IMR-90 (cell line): ENCODE measurements around the gene ROBO1. TPM values are rescaled to one million over a fixed set of nuclear protein-coding genes. Genes with fewer than 3 reads are reported as not detected.

ENCODE experiments used
- ATAC-seq: fragments of 200-7000 bp; cut with Tn5 transposase; 2 replicates; pipeline ENCODE4 v1.9.1; 2020; ENCODE audit warnings: low read depth, mild to moderate bottlenecking, moderate library complexity
- BruUV-seq: library from RNA; stranded (reverse); fragments of 400-500 nt; replicated peaks from 2 replicates; lab custom pipeline; 2021; lab: Mats Ljungman, UMichigan
- CTCF ChIA-PET: fragments of 300-600 bp; formaldehyde crosslinking; extraction: SDS; loops from one replicate; lab custom pipeline; 2021; ENCODE audit warnings: antibody characterized with exemption; lab: Yijun Ruan, JAX
- POLR2A ChIA-PET: fragments of 300-600 bp; sonication (Branson Sonifier 250); formaldehyde crosslinking; loops from one replicate; lab custom pipeline; 2022; ENCODE audit warnings: antibody characterized with exemption; ENCODE audit not compliant: unreplicated experiment; lab: Charles Lee
- DNase-seq: peaks from one replicate; pipeline ENCODE4 v3.0.0; 2013
- H2AFZ ChIP-seq: replicated peaks from 2 replicates; pipeline ENCODE3; 2013; ENCODE audit warnings: low read length, mild to moderate bottlenecking; ENCODE audit not compliant: poor library complexity
- H2AK5ac ChIP-seq: 2 replicates; pipeline ENCODE4 v1.6.1; 2013; ENCODE audit warnings: low read depth, low read length, inconsistent platforms
- H2AK9ac ChIP-seq: replicated peaks from 2 replicates; pipeline ENCODE3; 2013; ENCODE audit warnings: mild to moderate bottlenecking, low read depth, low read length, moderate library complexity; ENCODE audit not compliant: poor library complexity
- H2BK120ac ChIP-seq: 2 replicates; pipeline ENCODE4 v1.6.1; 2013; ENCODE audit warnings: low read depth, low read length, inconsistent platforms
- H2BK15ac ChIP-seq: 3 replicates; pipeline ENCODE4 v1.6.1; 2013; ENCODE audit warnings: low read depth, low read length, inconsistent platforms
- H2BK20ac ChIP-seq: 2 replicates; pipeline ENCODE4 v1.6.1; 2013; ENCODE audit warnings: low read depth, mild to moderate bottlenecking, inconsistent platforms, low read length, moderate library complexity
- H2BK5ac ChIP-seq: 2 replicates; pipeline ENCODE4 v1.6.1; 2013; ENCODE audit warnings: mild to moderate bottlenecking, low read depth, low read length, inconsistent platforms; ENCODE audit not compliant: poor library complexity, severe bottlenecking
- H3K14ac ChIP-seq: replicated peaks from 2 replicates; pipeline ENCODE4 v1.6.1; 2013; ENCODE audit warnings: low read depth, low read length, inconsistent platforms
- H3K18ac ChIP-seq: 2 replicates; pipeline ENCODE4 v1.6.1; 2013; ENCODE audit warnings: low read depth, low read length, control low read depth
- H3K23ac ChIP-seq: 2 replicates; pipeline ENCODE4 v1.6.1; 2013; ENCODE audit warnings: low read depth, low read length, inconsistent platforms
- H3K27ac ChIP-seq: 2 replicates; pipeline ENCODE4 v1.5.1; 2013; ENCODE audit warnings: mild to moderate bottlenecking, control low read depth, low read length; ENCODE audit not compliant: insufficient read depth
- H3K27me3 ChIP-seq: 2 replicates; pipeline ENCODE4 v1.6.1; 2013; ENCODE audit warnings: low read length; ENCODE audit not compliant: control insufficient read depth, insufficient read depth
- H3K36me3 ChIP-seq: 2 replicates; pipeline ENCODE4 v1.6.1; 2013; ENCODE audit warnings: low read length, mixed read lengths; ENCODE audit not compliant: control insufficient read depth, insufficient read depth
- H3K4ac ChIP-seq: 2 replicates; pipeline ENCODE4 v1.6.1; 2013; ENCODE audit warnings: low read depth, low read length, inconsistent platforms
- H3K4me1 ChIP-seq: 2 replicates; pipeline ENCODE4 v1.6.1; 2013; ENCODE audit warnings: low read length, mixed read lengths; ENCODE audit not compliant: control insufficient read depth, insufficient read depth
- H3K4me2 ChIP-seq: 2 replicates; pipeline ENCODE4 v1.6.1; 2013; ENCODE audit warnings: low read depth, mild to moderate bottlenecking, control low read depth, low read length, moderate library complexity
- H3K4me3 ChIP-seq: 2 replicates; pipeline ENCODE4 v1.5.1; 2013; ENCODE audit warnings: low read depth, mild to moderate bottlenecking, control low read depth, low read length, moderate library complexity; ENCODE audit not compliant: insufficient read depth
- H3K56ac ChIP-seq: 2 replicates; pipeline ENCODE4 v1.6.1; 2013; ENCODE audit warnings: low read length, inconsistent platforms; ENCODE audit not compliant: insufficient read depth; ENCODE audit errors: extremely low read depth
- H3K79me1 ChIP-seq, 2 experiments: 2 replicates each; pipeline ENCODE4 v1.6.1; 2013; ENCODE audit warnings: low read length in 2 of 2, inconsistent platforms in 1 of 2, low read depth in 1 of 2
- H3K9ac ChIP-seq: 2 replicates; pipeline ENCODE4 v1.6.1; 2013; ENCODE audit warnings: low read depth, low read length, control low read depth
- H3K9me1 ChIP-seq: 2 replicates; pipeline ENCODE4 v1.6.1; 2013; ENCODE audit warnings: low read length, inconsistent platforms; ENCODE audit not compliant: insufficient read depth
- H3K9me3 ChIP-seq: 2 replicates; pipeline ENCODE4 v1.6.1; 2013; ENCODE audit warnings: low read length; ENCODE audit not compliant: control insufficient read depth, insufficient read depth
- H4K20me1 ChIP-seq: 2 replicates; pipeline ENCODE4 v1.6.1; 2013; ENCODE audit warnings: low read length, inconsistent platforms; ENCODE audit not compliant: insufficient read depth
- H4K5ac ChIP-seq: 2 replicates; pipeline ENCODE4 v1.6.1; 2013; ENCODE audit warnings: mild to moderate bottlenecking, low read depth, low read length, control low read depth
- H4K8ac ChIP-seq, 2 experiments: 2 replicates each; pipeline ENCODE4 v1.6.1; 2013; ENCODE audit warnings: low read depth in 2 of 2, low read length in 2 of 2, control low read depth in 1 of 2, inconsistent platforms in 1 of 2
- H4K91ac ChIP-seq: 2 replicates; pipeline ENCODE4 v1.6.1; 2013; ENCODE audit warnings: low read depth, low read length, inconsistent platforms; ENCODE audit not compliant: insufficient read depth
- CEBPB ChIP-seq: IDR thresholded peaks from 2 replicates; pipeline ENCODE4 v1.6.1; 2012; ENCODE audit warnings: low read depth, low read length, improper control_type of control experiment
- CHD1 ChIP-seq: IDR thresholded peaks from 2 replicates; pipeline ENCODE4 v1.6.1; 2012; ENCODE audit warnings: low read depth, low read length, improper control_type of control experiment
- CTCF ChIP-seq: conservative IDR thresholded peaks from 2 replicates; pipeline ENCODE4 v1.5.1; 2012; ENCODE audit warnings: mild to moderate bottlenecking, low read depth, low read length, improper control_type of control experiment
- FOS ChIP-seq: fragments of 150-350 bp; IDR thresholded peaks from 2 replicates; pipeline ENCODE4 v1.6.1; 2016; ENCODE audit warnings: low read depth, low read length
- MAFK ChIP-seq: IDR thresholded peaks from 2 replicates; pipeline ENCODE4 v1.6.1; 2012; ENCODE audit warnings: low read depth, low read length, improper control_type of control experiment
- MAZ ChIP-seq: IDR thresholded peaks from 2 replicates; pipeline ENCODE4 v1.6.1; 2012; ENCODE audit warnings: low read depth, mild to moderate bottlenecking, low read length, improper control_type of control experiment, moderate library complexity, borderline replicate concordance
- MXI1 ChIP-seq: IDR thresholded peaks from 2 replicates; pipeline ENCODE4 v1.6.1; 2012; ENCODE audit warnings: low read depth, mild to moderate bottlenecking, low read length, moderate library complexity, borderline replicate concordance
- NFE2L2 ChIP-seq: fragments of 150-350 bp; IDR thresholded peaks from 2 replicates; pipeline ENCODE4 v1.6.1; 2016; ENCODE audit warnings: low read depth, mild to moderate bottlenecking, low read length
- POLR2A ChIP-seq: IDR thresholded peaks from 2 replicates; pipeline ENCODE4 v1.6.1; 2012; ENCODE audit warnings: mild to moderate bottlenecking, low read depth, low read length
- RAD21 ChIP-seq: IDR thresholded peaks from 2 replicates; pipeline ENCODE4 v1.6.1; 2012; ENCODE audit warnings: low read length, improper control_type of control experiment
- RFX5 ChIP-seq: IDR thresholded peaks from 2 replicates; pipeline ENCODE4 v1.8.0; 2012; ENCODE audit warnings: low read depth, mild to moderate bottlenecking, low read length, moderate library complexity
- SMC3 ChIP-seq: fragments of 150-350 bp; IDR thresholded peaks from 2 replicates; pipeline ENCODE4 v1.6.1; 2016; ENCODE audit warnings: low read depth, mild to moderate bottlenecking, antibody characterized with exemption, low read length, moderate library complexity
- USF2 ChIP-seq: fragments of 150-350 bp; IDR thresholded peaks from 2 replicates; pipeline ENCODE4 v1.6.1; 2017; ENCODE audit warnings: mild to moderate bottlenecking, antibody characterized with exemption, low read length, low read depth
- WGBS, 2 experiments: methylation state at CpG; one replicate each; pipeline versions ENCODE4 v1.1.5 to v1.1.7; 2013; ENCODE audit warnings: missing lambda C conversion rate in 2 of 2; ENCODE audit not compliant: insufficient read length in 1 of 2; ENCODE audit errors: extremely low coverage in 2 of 2; 5-methylcytosine and 5-hydroxymethylcytosine counted together
- dilution Hi-C: fragments of 300-500 bp; cut with HindIII; formaldehyde crosslinking; loops from one replicate; pipeline ENCODE4 v1.14.3; 2018; ENCODE audit warnings: low sequenced_read_pairs; ENCODE audit not compliant: unreplicated experiment
- in situ Hi-C: fragments of 300-500 bp; cut with MboI; formaldehyde crosslinking; loops from 3 replicates; pipeline ENCODE4 v1.14.3; 2019; ENCODE audit warnings: low sequenced_read_pairs, inconsistent platforms, mixed read lengths
- intact Hi-C: fragments of 100-400 bp; cut with micrococcal nuclease; formaldehyde crosslinking; loops from 2 replicates; pipeline ENCODE4 v1.10.0; 2022
- polyA plus RNA-seq, 3 experiments: library from polyadenylated mRNA; depleted of rRNA; stranded (reverse); fragments of >200 nt; gene quantifications; 2 replicates each; pipeline ENCODE4 v1.2.3, GENCODE V29; 2012; ENCODE audit warnings: low replicate concordance in 1 of 3
- total RNA-seq: library from RNA; depleted of rRNA; stranded (reverse); fragments of >200 nt; gene quantifications from 2 replicates; pipeline ENCODE4 v1.2.3, GENCODE V29; 2012

Gene ROBO1
- total and polyA plus RNA-seq, 2 of the 4 experiments (the other 2 are of a cell fraction): 24.1 to 53.9 TPM

GRCh38 chr3:79285871-79286270, 481.9 kb downstream of the ROBO1 start:
- no peaks in the 10 kb centered on the region for H3K4me1 ChIP-seq
- dilution Hi-C loops (no loop called here), in situ Hi-C loops (no loop called here), intact Hi-C loops (no loop called here)
- H3K4ac ChIP-seq: no peak overlapping the region
- no peak overlapping the region for H2BK20ac ChIP-seq
- no peak overlapping the region for H4K5ac ChIP-seq
- H4K8ac ChIP-seq: no peak overlapping the region
- no peak overlapping the region for H2AK9ac ChIP-seq
- no peaks in the 10 kb centered on the region for H3K27me3 ChIP-seq
- no peak overlapping the region for H3K9ac ChIP-seq
- no peak overlapping the region for H3K56ac ChIP-seq
- CTCF ChIA-PET: no interaction called here
- no peak overlapping the region for H3K14ac ChIP-seq
- DNase-seq (no peak), ATAC-seq (no peak)
- H3K36me3 ChIP-seq: no peaks in the 10 kb centered on the region
- H4K91ac ChIP-seq: no peak overlapping the region
- no peak overlapping the region for H3K23ac ChIP-seq
- no peak overlapping the region for H3K4me3 ChIP-seq
- H3K4me2 ChIP-seq: no peak overlapping the region
- no peak overlapping the region for H2AFZ ChIP-seq
- H3K9me3 ChIP-seq: no peaks in the 10 kb centered on the region
- no peak overlapping the region for H2BK5ac ChIP-seq
- H4K20me1 ChIP-seq: no peaks in the 10 kb centered on the region
- no peak overlapping the region for H3K18ac ChIP-seq
- H2BK15ac ChIP-seq: no peak overlapping the region
- WGBS, 2 experiments: no CpG with 5 or more reads among the region's 2 CpGs
- H2BK120ac ChIP-seq: no peak overlapping the region
- H3K9me1 ChIP-seq: no peaks in the 10 kb centered on the region
- POLR2A ChIA-PET: no interaction called here
- no peaks in the 10 kb centered on the region for H3K79me1 ChIP-seq
- no peak for TF ChIP-seq USF2
- TF ChIP-seq MXI1: no peak
- TF ChIP-seq FOS: no peak
- no peak for TF ChIP-seq RFX5
- TF ChIP-seq RAD21: no peak
- no peak for TF ChIP-seq MAZ
- no peak for TF ChIP-seq CHD1
- no peak for TF ChIP-seq MAFK
- TF ChIP-seq POLR2A: no peak
- TF ChIP-seq CTCF: no peak
- TF ChIP-seq NFE2L2: no peak
- no peak for TF ChIP-seq SMC3
- no peak for TF ChIP-seq CEBPB
- H3K27ac ChIP-seq: no peak overlapping the region
- no peak overlapping the region for H2AK5ac ChIP-seq
- BruUV-seq: no TSS peak
